Activated CD4-positive, alpha-beta T cell treated with anti-CD3 and anti-CD28 coated beads, Interleukin-2, amount 50 U/mL, for 48 hours (primary cell): ENCODE measurements around the gene FKBP10.
"Not testable (repeated sequence)": the region's sequence is repeated elsewhere in the genome, so short reads cannot be mapped to it uniquely, and the experiment has no call there.

Source experiments
- DNase-seq, 2 experiments: peaks; one replicate each; pipeline ENCODE4 v3.0.0-alpha.2; 2020

Gene FKBP10

GRCh38 chr17:41844971-41845370 lies 32.2 kb downstream of the FKBP10 start:
- DNase-seq = no peak

- no peak for DNase-seq
These were observed 36.0 kb downstream of the FKBP10 start for GRCh38 chr17:41848788-41849187.

GRCh38 chr17:41849251-41849990 lies 36.6 kb downstream of the FKBP10 start:
- no peak for DNase-seq

GRCh38 chr17:41851382-41851781 lies 38.6 kb downstream of the FKBP10 start:
- not testable (repeated sequence) for DNase-seq

GRCh38 chr17:41860254-41860931 lies 47.6 kb downstream of the FKBP10 start:
- no peak for DNase-seq

- DNase-seq = peak; percentile 56 to 64
These were observed 50.5 kb downstream of the FKBP10 start for GRCh38 chr17:41863074-41863848.

- no peak for DNase-seq
These were observed 51.7 kb downstream of the FKBP10 start for GRCh38 chr17:41864498-41864835.

- DNase-seq = peak; percentile 87 to 90
These were observed 52.2 kb downstream of the FKBP10 start, which contains the start of gene KLHL11 for GRCh38 chr17:41864836-41865595. KLHL11 (minus strand) TSS chr17:41865423; CDS start chr17:41865370, 53 bp downstream.

- DNase-seq = no peak
These were observed 52.7 kb downstream of the FKBP10 start for GRCh38 chr17:41865596-41865893.

GRCh38 chr17:41868568-41868967 lies 55.8 kb downstream of the FKBP10 start:
- no peak for DNase-seq

GRCh38 chr17:41869426-41869825 lies 56.6 kb downstream of the FKBP10 start:
- no peak for DNase-seq

GRCh38 chr17:41870097-41870496 lies 57.3 kb downstream of the FKBP10 start:
- DNase-seq = no peak

- no peak for DNase-seq
These were observed 57.8 kb downstream of the FKBP10 start for GRCh38 chr17:41870627-41871026.

- DNase-seq = no peak
These were observed 59.0 kb downstream of the FKBP10 start for GRCh38 chr17:41871789-41872188.
